Breast epithelium (tissue), 3 donors: ENCODE results near the gene CACNA1A.

ENCODE experiments used
- POLR2A ChIP-seq: fragments of 450-650 bp; IDR thresholded peaks from one replicate; pipeline ENCODE4 v1.6.1; 2016; ENCODE audit warnings: antibody characterized with exemption, mild to moderate bottlenecking, moderate library complexity
- TF ChIP-seq, protein P1 (sequence below), 3 donors: fragments of 450-650 bp; IDR thresholded peaks; one replicate each; pipeline ENCODE4 v1.5.1; 2016 to 2017; ENCODE audit warnings: antibody characterized with exemption in 3 of 3, mild to moderate bottlenecking in 3 of 3, moderate library complexity in 3 of 3

DNA sequence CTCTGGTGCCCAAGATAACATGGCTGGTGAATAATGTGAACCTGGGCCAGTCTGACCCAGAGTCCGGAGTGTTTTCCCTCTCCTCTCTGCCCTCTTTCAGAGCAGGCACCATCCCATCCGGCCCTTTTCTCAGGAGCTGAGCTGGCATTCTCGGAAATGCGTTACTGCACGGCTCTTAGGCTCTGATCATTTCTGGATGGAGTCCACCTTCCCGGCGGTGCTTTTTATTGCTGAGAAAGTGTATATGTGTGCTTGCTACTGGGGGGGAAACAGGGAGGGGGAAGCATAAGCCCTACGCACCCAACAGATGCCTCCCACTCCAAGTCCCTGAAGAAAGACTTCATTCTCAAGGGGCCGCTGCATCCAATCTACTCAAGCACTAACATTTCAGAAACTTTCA is 6.6 kb downstream of the CACNA1A start:
- TF ChIP-seq, protein P1, sequence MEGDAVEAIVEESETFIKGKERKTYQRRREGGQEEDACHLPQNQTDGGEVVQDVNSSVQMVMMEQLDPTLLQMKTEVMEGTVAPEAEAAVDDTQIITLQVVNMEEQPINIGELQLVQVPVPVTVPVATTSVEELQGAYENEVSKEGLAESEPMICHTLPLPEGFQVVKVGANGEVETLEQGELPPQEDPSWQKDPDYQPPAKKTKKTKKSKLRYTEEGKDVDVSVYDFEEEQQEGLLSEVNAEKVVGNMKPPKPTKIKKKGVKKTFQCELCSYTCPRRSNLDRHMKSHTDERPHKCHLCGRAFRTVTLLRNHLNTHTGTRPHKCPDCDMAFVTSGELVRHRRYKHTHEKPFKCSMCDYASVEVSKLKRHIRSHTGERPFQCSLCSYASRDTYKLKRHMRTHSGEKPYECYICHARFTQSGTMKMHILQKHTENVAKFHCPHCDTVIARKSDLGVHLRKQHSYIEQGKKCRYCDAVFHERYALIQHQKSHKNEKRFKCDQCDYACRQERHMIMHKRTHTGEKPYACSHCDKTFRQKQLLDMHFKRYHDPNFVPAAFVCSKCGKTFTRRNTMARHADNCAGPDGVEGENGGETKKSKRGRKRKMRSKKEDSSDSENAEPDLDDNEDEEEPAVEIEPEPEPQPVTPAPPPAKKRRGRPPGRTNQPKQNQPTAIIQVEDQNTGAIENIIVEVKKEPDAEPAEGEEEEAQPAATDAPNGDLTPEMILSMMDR (IDR thresholded peaks at IDR 0.05): no peak
- TF ChIP-seq POLR2A: no peak
